ENCODE results near the gene RALGPS2.

RALGPS2 gene

DNA sequence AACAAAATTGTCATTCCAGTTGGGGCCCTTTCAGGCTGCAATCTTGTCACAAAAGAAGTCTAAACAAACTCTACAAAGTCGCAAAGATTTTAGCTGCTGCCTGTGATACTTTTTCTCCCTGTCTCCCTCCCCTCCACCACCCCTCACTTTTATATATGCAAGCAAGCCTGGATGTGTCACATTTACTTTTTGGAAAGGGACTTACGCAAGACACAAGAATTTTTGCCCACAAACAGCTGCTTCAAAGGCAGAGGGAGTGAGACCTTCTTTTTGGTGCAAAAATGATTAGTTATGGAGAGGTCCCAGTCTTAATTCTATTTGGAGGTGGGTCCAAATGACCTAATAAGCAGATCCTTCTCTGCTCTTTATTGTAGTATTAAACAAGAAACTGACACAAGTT lies 22.9 kb upstream of the RALGPS2 start:
- POLR2A ChIA-PET: no interaction called here
- CTCF ChIA-PET: no interaction called here
- Histone ChIP-seq H3K4me3 (ENCODE audit: low read depth, low read length) (no peak overlapping the region), H3K4me1 (ENCODE audit: control insufficient read depth, insufficient read depth, low read length) (no peaks in the 10 kb centered on the region), H3K27ac (ENCODE audit: extremely low read depth, low read depth, low read length) (no peak overlapping the region), H3K36me3 (ENCODE audit: control insufficient read depth in 2 of 2, insufficient read depth in 1 of 2, low read length in 2 of 2) (no peaks in the 10 kb centered on the region), H3K9me3 (ENCODE audit: control insufficient read depth, insufficient read depth, low read depth, low read length) (no peaks in the 10 kb centered on the region)
- TF ChIP-seq, protein P1, sequence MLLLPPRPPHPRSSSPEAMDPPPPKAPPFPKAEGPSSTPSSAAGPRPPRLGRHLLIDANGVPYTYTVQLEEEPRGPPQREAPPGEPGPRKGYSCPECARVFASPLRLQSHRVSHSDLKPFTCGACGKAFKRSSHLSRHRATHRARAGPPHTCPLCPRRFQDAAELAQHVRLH (tag by site-specific recombination; IDR thresholded peaks at IDR 0.05): no peak
- TF ChIP-seq ZNF202 (tag by site-specific recombination; IDR thresholded peaks at IDR 0.05; ENCODE audit: borderline replicate concordance) (no peak), ZNF837 (tag by site-specific recombination; IDR thresholded peaks at IDR 0.05) (no peak), ZNF623 (tag by site-specific recombination; IDR thresholded peaks at IDR 0.05) (no peak), ZNF596 (tag by site-specific recombination; IDR thresholded peaks at IDR 0.05) (no peak), ZNF544 (tag by site-specific recombination; IDR thresholded peaks at IDR 0.05) (no peak), ZNF777 (tag by site-specific recombination; IDR thresholded peaks at IDR 0.05; ENCODE audit: borderline replicate concordance) (no peak), ZNF354C (tag by site-specific recombination; IDR thresholded peaks at IDR 0.05; ENCODE audit: borderline replicate concordance, low read depth) (no peak), ZIC2 (tag by site-specific recombination; IDR thresholded peaks at IDR 0.05) (no peak), GLI2 (tag by site-specific recombination; IDR thresholded peaks at IDR 0.05; ENCODE audit: borderline replicate concordance, low read depth) (no peak)
- TF ChIP-seq, protein P2, sequence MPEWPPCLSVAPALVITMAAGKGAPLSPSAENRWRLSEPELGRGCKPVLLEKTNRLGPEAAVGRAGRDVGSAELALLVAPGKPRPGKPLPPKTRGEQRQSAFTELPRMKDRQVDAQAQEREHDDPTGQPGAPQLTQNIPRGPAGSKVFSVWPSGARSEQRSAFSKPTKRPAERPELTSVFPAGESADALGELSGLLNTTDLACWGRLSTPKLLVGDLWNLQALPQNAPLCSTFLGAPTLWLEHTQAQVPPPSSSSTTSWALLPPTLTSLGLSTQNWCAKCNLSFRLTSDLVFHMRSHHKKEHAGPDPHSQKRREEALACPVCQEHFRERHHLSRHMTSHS (tag by site-specific recombination; IDR thresholded peaks at IDR 0.05): no peak
- TF ChIP-seq, protein P3, sequence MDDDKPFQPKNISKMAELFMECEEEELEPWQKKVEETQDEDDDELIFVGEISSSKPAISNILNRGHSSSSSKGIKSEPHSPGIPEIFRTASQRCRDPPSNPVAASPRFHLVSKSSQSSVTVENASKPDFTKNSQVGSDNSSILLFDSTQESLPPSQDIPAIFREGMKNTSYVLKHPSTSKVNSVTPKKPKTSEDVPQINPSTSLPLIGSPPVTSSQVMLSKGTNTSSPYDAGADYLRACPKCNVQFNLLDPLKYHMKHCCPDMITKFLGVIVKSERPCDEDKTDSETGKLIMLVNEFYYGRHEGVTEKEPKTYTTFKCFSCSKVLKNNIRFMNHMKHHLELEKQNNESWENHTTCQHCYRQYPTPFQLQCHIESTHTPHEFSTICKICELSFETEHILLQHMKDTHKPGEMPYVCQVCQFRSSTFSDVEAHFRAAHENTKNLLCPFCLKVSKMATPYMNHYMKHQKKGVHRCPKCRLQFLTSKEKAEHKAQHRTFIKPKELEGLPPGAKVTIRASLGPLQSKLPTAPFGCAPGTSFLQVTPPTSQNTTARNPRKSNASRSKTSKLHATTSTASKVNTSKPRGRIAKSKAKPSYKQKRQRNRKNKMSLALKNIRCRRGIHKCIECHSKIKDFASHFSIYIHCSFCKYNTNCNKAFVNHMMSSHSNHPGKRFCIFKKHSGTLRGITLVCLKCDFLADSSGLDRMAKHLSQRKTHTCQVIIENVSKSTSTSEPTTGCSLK (tag by site-specific recombination; IDR thresholded peaks at IDR 0.05): no peak

DNA sequence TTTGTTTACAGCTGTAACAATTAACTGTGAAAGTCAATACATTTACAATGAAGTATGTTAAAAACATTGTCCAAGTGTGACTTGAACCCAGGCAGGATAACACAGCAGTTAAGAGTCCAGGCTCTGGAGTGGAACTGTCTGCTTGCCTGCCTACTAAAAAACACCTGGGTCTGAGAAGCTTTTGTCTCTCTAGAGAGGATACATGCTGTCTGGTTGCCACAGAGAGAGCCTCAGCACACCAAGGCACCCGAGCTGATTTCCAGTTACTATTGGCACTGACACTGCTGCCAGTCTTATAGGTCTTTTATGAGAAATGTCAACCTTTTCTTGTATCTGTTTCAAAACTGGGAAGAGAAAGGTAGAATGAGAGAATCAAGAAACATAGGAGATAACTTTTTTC lies 20.2 kb upstream of the RALGPS2 start:
- no peaks in the 10 kb centered on the region for H3K9me3 ChIP-seq (ENCODE audit: control insufficient read depth, insufficient read depth, low read depth, low read length)
- ChIA-PET CTCF (interaction anchor here (1.1 kb wide), 1 partner anchor 63 kb away, joined by 6 read pairs; no protein-coding TSS in a partner anchor), POLR2A (no interaction called here)
- no peak overlapping the region for H3K4me3 ChIP-seq (ENCODE audit: low read depth, low read length)
- TF ChIP-seq ZNF214 (tag by site-specific recombination; IDR thresholded peaks at IDR 0.05; ENCODE audit: borderline replicate concordance): no peak
- H3K36me3 ChIP-seq (ENCODE audit: control insufficient read depth in 2 of 2, insufficient read depth in 1 of 2, low read length in 2 of 2): no peaks in the 10 kb centered on the region
- no peaks in the 10 kb centered on the region for H3K4me1 ChIP-seq (ENCODE audit: control insufficient read depth, insufficient read depth, low read length)
- H3K27ac ChIP-seq (ENCODE audit: extremely low read depth, low read depth, low read length): no peak overlapping the region

DNA sequence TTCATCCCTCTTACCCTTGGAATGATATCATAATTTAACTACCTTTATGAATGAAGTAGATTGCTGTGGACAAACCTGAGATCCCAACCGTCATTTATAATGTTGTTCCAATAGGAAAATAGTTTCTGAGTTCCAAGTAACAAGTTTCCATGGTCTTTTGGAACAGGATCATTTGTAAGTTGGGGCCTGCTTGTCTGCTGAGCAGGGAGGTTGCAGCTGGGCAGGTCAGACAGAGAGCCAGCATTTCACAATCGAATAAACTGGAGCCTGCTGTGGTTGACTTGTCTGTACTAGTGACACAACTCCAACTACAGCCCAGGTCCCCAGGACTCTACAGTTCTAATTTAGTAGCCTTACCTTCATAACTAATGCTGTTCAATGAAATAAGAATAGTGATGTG lies 18.6 kb upstream of the RALGPS2 start:
- POLR2A ChIA-PET: no interaction called here
- TF ChIP-seq ZNF510 (tag by site-specific recombination; IDR thresholded peaks at IDR 0.05; ENCODE audit: insufficient replicate concordance) (no peak), ZBTB8A (tag by site-specific recombination; IDR thresholded peaks at IDR 0.05) (no peak), ZNF155 (tag by site-specific recombination; IDR thresholded peaks at IDR 0.05) (no peak), ZNF473 (tag by site-specific recombination; IDR thresholded peaks at IDR 0.05) (no peak), ZNF324 (tag by site-specific recombination; IDR thresholded peaks at IDR 0.05) (no peak), BCL11A (tag by site-specific recombination; IDR thresholded peaks at IDR 0.05; ENCODE audit: low read depth) (no peak), ZNF157 (tag by site-specific recombination; IDR thresholded peaks at IDR 0.05) (no peak), ZNF514 (tag by site-specific recombination; IDR thresholded peaks at IDR 0.05) (no peak), SP7 (tag by site-specific recombination; IDR thresholded peaks at IDR 0.05) (no peak), ZNF311 (tag by site-specific recombination; IDR thresholded peaks at IDR 0.05; ENCODE audit: borderline replicate concordance) (no peak), ZNF221 (tag by site-specific recombination; IDR thresholded peaks at IDR 0.05; ENCODE audit: borderline replicate concordance) (no peak)
- TF ChIP-seq, protein P4, sequence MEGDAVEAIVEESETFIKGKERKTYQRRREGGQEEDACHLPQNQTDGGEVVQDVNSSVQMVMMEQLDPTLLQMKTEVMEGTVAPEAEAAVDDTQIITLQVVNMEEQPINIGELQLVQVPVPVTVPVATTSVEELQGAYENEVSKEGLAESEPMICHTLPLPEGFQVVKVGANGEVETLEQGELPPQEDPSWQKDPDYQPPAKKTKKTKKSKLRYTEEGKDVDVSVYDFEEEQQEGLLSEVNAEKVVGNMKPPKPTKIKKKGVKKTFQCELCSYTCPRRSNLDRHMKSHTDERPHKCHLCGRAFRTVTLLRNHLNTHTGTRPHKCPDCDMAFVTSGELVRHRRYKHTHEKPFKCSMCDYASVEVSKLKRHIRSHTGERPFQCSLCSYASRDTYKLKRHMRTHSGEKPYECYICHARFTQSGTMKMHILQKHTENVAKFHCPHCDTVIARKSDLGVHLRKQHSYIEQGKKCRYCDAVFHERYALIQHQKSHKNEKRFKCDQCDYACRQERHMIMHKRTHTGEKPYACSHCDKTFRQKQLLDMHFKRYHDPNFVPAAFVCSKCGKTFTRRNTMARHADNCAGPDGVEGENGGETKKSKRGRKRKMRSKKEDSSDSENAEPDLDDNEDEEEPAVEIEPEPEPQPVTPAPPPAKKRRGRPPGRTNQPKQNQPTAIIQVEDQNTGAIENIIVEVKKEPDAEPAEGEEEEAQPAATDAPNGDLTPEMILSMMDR (tag by site-specific recombination; IDR thresholded peaks at IDR 0.05): no peak
- TF ChIP-seq, protein P5, sequence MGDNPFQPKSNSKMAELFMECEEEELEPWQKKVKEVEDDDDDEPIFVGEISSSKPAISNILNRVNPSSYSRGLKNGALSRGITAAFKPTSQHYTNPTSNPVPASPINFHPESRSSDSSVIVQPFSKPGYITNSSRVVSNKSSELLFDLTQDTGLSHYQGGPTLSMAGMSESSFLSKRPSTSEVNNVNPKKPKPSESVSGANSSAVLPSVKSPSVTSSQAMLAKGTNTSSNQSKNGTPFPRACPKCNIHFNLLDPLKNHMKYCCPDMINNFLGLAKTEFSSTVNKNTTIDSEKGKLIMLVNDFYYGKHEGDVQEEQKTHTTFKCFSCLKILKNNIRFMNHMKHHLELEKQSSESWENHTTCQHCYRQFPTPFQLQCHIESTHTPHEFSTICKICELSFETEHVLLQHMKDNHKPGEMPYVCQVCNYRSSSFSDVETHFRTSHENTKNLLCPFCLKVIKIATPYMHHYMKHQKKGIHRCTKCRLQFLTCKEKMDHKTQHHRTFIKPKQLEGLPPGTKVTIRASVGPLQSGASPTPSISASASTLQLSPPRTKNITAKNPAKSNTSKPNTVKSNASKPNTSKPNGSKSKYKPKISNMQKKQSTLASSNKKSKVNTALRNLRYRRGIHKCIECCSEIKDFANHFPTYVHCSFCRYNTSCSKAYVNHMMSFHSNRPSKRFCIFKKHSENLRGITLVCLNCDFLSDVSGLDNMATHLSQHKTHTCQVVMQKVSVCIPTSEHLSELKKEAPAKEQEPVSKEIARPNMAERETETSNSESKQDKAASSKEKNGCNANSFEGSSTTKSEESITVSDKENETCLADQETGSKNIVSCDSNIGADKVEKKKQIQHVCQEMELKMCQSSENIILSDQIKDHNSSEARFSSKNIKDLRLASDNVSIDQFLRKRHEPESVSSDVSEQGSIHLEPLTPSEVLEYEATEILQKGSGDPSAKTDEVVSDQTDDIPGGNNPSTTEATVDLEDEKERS (tag by site-specific recombination; IDR thresholded peaks at IDR 0.05): no peak

More for the DNA sequence above, 18.6 kb upstream of the RALGPS2 start:
- H3K9me3 ChIP-seq (ENCODE audit: control insufficient read depth, insufficient read depth, low read depth, low read length): no peaks in the 10 kb centered on the region
- no peaks in the 10 kb centered on the region for H3K4me1 ChIP-seq (ENCODE audit: control insufficient read depth, insufficient read depth, low read length)
- no peaks in the 10 kb centered on the region for H3K36me3 ChIP-seq (ENCODE audit: control insufficient read depth in 2 of 2, insufficient read depth in 1 of 2, low read length in 2 of 2)
- H3K4me3 ChIP-seq (ENCODE audit: low read depth, low read length): no peak overlapping the region
- H3K27ac ChIP-seq (ENCODE audit: extremely low read depth, low read depth, low read length): no peak overlapping the region
- CTCF ChIA-PET: no interaction called here

Measured in HEK293 (cell line).